ENCODE data around the gene TCHH.

Gene TCHH

GRCh38 chr1:152072311-152072710 lies 42.9 kb downstream of the TCHH start:
- no peak for TF ChIP-seq CTCF (IDR thresholded peaks at IDR 0.05)

- TF ChIP-seq CTCF (IDR thresholded peaks at IDR 0.05), result no peak
Measured at GRCh38 chr1:152071123-152071522, 44.1 kb downstream of the TCHH start.

GRCh38 chr1:152067929-152068328 lies 47.3 kb downstream of the TCHH start:
- TF ChIP-seq CTCF (IDR thresholded peaks at IDR 0.05), result no peak

- no peak for TF ChIP-seq CTCF (IDR thresholded peaks at IDR 0.05)
Measured at GRCh38 chr1:152067150-152067549, 48.1 kb downstream of the TCHH start.

GRCh38 chr1:152061952-152062351 lies 53.3 kb downstream of the TCHH start:
- TF ChIP-seq CTCF (IDR thresholded peaks at IDR 0.05), result no peak
